ENCODE measurements around the gene DMRT2. TPM values are rescaled to one million over a fixed set of nuclear protein-coding genes. Genes with fewer than 3 reads are reported as not detected.

The DMRT2 gene
- not detected for total RNA-seq

DNA sequence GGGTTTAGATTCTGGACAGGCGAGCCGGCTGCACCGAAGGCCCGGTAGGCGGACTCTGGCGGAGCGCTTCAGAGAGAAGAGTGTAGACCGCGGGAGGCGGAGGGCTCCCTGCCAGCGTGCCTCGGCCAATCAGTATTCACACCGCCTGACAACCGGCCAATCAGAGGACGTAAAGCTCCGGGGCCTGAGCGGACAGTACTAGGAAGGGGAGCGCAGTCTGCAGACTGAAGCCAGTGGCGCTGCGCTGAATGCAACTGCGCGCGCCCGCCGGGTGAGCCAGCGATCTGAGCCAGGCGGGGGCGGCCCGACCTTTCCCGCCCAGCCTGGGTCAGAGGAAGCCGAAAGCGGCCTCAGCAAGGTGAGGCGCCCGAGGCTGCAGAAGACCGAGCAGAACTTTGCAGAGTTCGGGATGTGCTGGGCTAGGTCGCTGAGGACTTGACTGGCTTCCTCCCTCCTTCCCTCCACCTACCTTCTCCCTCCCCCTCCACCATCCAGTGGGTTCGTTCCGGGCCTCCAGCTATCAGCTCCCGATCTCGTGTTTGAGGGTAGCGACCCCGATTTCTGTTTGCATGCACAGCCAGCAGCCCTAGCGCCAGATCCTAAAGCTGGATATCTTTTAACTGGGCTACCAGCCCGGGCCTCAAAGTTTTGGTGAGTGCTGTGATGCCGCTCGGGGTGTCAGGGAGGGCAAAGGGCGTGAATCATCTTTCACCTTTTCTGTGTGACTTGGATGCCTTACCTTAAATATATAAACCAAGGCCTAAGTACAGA lies at the start of gene DMRT2:
TSS of gene DMRT2 (plus strand) at position 233 of the 771 bp plus-strand sequence. CDS start 1,257 bp downstream, outside the sequence.
- ATAC-seq, result peak; percentile 90
- peak; percentile 79 for DNase-seq (ENCODE audit: low spot score)

DNA sequence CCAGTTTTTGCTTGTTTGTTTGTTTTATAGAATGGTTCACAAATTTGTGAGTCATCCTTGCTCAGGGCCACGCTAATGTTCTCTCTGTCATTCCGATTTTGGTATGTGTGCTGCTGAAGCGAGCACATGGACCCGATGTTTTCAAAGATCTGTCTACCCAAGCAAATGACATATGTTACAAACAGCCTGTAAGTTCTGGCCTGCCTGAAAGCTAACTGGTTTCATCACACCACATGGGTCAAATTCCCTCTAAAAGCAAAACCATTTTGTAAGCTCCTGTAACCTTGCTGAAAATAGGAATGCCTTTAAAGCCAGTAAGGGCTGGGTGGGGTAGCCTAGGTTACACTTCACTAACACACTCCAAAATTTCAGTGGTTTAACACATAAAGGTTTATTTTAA lies 48.3 kb upstream of the DMRT2 start:
- DNase-seq (ENCODE audit: low spot score) (no peak), ATAC-seq (peak; percentile 69)

DNA sequence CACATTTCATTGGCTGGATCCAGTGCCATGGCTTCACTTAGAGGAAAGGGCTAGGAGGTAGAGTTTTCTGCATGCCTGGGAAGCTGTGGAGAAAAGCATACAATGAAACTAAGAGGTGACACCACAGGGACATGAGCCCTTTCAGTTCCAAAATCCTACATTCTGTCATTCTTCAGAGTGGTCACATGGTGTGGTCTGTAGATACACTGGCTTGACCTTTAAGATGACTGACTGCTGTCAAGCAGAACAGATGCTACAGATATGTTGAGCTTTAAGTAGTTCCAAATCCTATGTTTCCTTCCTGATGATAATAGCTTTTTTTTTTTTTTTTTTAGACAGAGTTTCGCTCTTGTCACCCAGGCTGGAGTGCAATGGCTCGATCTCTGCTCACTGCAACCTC lies 47.5 kb upstream of the DMRT2 start:
- ATAC-seq (no peak), DNase-seq (ENCODE audit: low spot score) (no peak)

DNA sequence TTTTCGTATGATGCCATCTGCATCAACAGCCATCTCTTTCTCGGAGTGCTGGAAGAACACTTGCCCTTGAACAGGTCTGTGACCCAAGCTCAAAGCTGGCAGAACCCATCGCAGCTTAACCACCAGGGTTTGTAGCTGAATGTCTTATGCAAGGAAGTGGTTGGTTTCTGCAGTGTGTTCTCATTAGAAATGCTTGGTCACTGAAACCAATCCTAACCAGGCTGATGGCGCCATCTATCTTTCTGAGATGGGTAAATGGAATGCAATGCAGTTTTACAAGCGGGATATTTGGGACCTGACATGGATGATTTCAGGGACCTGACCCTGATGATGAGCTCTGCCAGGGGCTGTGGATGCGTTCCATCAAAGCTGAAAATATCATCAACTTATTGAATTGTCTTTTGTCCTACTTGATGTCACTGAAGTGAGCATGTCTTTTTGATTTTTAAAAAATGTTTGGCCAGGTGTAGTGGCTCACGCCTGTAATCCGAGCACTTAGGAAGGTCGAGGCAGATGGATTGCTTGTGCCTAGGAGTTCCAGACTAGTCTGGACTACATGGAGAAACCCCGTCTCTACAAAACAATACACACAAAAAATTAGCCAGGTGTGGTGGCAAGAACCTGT lies 45.0 kb upstream of the DMRT2 start:
- ATAC-seq, result peak; percentile 72
- DNase-seq (ENCODE audit: low spot score), result no peak

DNA sequence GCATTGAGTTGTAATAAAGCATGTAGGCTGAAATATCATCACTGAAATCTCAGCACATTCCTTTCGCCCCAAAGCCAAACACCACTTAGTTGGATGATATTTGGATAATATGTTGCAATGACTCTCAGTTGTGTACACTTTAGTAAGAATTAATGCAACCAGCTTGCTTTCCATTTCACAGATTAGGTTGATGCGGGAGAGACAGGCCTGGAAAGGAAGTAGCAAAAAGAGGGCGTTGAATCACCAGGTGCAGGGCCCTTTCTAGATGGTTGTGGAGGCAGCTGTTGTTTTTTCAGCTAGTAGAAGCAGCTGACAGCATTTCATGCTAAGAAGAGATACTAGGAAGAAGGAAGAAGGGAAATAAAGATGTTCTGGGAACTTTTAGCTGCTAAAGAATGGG lies 42.8 kb upstream of the DMRT2 start:
- ATAC-seq (no peak), DNase-seq (ENCODE audit: low spot score) (no peak)

DNA sequence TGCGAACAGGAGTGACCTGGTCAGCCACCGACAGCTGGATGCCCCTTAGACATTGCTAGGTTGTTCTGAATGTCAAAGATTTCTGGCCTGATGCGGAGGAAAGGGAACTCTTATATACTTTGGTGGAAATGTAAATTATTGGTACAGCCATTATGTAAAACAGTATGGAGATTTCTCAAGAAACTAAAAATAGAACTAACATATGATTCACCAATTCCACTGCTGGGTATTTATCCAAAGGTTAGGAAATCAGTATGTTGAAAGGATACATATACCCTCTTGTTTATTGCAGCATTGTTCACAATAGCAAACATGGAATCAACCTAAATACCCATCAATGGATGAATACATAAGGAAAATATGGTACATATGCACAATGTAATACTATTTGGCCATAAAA lies 41.9 kb upstream of the DMRT2 start:
- no peak for ATAC-seq
- DNase-seq (ENCODE audit: low spot score), result no peak

DNA sequence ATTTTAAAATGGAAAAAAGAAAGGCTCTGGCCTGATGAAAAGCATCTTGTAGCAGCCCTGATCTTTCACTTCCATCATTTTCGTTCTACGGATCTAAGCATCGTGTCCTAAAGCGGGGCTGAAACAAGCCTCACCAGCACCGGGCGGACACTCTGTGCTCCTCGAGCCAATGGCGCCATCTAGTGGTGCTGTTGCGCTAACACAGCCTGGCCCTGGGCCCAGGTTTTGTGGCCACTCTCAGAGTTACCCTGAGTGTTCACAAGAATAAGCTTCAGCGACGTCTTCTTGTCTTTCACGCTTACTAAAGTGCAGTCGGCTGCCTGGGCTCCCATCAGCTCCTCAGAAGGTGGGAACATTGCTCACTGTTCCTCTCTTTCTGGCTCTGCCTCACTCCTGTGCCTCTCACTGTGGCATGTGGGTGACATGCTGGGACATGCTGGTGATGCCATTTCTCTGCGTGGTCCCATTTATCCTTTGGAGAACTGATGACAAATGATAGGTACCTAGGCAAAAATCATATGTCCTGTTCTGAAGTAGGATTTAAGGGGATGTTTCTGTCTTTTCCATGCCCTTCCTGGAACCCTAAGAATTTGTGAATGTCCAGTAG lies 41.0 kb upstream of the DMRT2 start:
- ATAC-seq, result peak; percentile 98

DNA sequence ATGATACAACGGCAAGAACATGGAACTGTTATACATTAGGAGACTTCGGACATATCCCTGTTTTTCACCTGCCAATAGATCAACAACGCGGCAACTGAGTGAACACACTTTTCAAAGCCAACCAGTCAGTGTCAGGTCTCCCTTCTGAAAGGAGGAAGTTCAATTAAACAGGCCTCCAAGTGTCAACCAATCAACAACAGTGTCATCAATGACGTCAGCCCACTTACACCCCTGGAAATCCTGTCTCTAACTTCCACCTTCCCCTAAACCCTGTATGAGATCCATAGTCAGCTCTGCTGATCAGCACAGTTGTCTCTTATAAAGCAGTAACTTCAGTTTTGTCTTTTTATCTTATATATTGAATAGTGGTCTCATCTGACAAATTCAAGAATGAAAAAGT lies 37.1 kb upstream of the DMRT2 start:
- no peak for DNase-seq (ENCODE audit: low spot score)
- no peak for ATAC-seq

More for the DNA sequence above, 41.0 kb upstream of the DMRT2 start:
- peak; percentile 85 for DNase-seq (ENCODE audit: low spot score)

DNA sequence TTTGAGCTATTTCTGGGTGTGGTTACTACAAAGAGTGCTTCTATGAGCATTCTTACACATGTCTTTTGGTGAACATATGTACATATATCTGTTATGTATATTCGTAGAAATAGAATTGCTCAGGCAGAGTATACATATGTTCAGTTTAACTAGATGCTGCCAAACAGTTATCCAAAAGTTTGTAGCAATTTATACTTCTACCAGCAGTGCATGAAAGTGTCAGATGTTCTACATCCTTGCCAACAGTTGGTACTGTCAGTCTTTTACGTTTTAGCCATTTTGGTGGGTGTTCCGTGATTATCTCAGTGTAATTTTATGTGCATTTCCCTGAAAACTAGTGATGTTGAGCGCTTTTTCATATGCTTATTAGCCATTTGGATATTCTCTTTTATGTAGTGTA lies 35.9 kb upstream of the DMRT2 start:
- no peak for ATAC-seq

DNA sequence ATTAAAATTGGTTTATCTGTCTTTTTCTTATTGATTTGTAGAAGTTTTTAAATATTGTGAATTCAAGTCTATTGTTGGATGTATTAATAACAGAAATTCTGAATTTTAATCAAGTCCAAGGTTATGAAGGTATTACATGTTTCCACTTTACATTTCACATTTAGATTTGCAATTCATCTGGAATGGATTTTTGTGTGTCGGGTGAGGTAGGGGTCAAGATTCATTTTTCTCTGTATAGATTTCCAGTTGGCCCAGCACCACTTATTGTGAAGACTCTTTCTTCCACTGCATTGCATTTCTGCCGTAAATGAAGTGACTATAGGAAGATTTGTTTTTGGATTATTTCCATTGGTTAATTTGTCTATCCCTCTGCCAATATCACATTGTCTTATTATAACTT lies 35.5 kb upstream of the DMRT2 start:
- DNase-seq (ENCODE audit: low spot score) (no peak), ATAC-seq (no peak)

More for the DNA sequence above, 35.9 kb upstream of the DMRT2 start:
- no peak for DNase-seq (ENCODE audit: low spot score)

DNA sequence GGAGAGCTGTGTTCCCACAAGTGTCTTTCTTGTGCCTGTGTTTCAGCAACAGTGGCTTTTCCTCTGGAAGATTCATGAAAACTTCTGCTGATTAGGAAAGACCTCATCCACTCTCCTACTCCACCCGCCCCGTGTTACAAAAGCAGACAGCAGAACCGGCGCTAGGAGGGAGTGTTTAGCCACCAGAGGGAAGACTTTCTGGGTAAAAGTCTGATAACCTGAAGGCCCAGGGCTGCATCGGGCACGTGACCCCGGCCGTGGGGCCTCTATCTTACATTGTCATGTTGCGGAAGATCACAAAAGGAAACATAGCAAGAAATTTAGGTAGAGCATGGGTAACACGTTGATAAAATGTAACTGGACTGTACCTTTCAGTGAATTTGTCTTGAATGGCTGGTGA lies 32.0 kb upstream of the DMRT2 start:
- DNase-seq (ENCODE audit: low spot score), result peak; percentile 53
- ATAC-seq, result peak; percentile 98

DNA sequence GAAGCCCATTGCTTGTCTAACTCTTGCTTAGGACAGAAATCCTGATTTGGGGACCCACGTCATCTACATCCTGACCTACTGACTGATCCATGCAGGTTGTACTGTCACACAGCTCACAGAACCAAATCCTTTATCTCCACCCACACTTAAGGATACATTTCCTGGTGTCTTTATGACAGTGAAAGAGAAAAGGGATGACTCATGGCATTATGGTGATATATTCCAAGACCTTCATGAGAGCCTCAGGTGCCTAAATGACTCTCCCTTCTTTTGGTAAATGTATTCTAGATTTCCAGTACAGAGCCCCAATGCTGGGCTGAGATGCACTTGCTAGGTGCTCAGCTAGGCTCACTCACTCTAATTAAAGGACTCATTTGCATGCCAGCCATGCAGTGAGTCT lies 26.0 kb upstream of the DMRT2 start:
- ATAC-seq (no peak), DNase-seq (ENCODE audit: low spot score) (no peak)

DNA sequence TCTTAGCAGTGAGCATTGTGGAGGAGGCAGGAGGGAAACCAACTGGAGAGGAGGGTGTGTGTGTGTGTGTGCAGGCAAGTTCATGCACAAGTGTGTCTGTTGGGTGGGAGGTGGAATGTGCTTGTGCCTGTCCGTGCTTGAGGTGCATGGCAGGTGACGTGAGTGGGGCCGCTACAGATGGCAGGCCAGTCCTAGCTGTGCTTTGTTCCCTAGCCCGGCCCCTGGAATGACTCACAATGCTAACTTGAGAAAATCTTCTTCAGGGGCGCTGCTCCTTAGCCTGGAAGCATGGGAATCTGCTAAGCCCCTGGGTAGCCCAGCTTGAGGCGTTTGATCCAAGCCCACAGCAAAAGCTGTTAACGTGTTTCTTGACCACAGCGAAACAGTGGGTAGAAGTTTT lies 25.0 kb upstream of the DMRT2 start:
- no peak for ATAC-seq
- DNase-seq (ENCODE audit: low spot score), result no peak

DNA sequence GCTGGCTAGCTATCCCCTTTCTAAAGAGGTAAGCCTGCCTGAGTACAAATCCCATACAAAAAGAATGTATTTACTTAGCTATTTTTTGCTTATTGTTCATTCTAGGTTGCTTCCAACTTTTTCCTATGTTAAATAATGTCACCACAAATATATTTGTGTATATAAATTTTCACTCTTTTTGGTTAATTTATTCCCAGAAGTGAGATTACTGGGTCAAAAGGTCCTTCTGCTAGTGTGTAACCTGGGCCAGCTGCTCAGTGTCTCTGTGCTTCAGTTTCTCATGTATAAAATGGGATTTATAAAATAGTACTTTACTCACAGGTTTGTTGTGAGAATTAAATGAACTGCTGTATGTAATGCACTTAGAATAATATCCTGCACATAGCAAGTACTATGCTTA lies 23.9 kb upstream of the DMRT2 start:
- ATAC-seq (no peak), DNase-seq (ENCODE audit: low spot score) (no peak)

DNA sequence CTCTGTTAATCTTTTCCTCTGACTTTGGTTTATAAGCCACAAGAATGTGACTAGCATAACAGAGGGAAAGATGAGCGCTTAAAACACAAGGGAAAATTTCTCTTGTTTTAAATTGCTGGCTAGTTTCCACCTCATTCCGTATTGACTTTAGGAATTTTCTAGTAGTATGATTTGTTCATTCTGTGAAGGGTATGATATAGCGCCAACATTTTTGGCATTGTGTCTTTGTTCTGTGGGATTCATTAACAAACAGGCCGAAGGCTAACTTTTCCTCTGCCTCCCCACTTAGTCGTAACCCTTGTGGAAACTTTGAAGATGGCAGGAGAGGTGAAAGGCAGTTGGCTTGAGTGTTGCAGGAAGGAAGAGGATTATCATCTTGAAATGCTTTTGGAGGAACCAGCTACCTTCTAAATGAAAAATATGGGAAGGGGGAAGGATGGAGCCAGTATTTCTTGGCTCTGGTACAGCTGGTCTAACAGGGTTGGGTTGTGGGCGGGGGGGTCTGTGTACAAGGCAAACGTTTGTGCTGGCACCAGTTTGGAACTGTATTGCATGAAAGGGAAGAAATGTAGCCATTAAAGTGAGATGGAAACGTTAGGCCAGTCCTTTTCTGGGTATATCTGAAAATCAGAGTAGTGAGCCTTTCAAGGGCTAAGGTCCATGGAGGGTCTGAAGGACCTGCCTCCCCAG lies 21.5 kb upstream of the DMRT2 start:
- no peak for DNase-seq (ENCODE audit: low spot score)
- no peak for ATAC-seq

DNA sequence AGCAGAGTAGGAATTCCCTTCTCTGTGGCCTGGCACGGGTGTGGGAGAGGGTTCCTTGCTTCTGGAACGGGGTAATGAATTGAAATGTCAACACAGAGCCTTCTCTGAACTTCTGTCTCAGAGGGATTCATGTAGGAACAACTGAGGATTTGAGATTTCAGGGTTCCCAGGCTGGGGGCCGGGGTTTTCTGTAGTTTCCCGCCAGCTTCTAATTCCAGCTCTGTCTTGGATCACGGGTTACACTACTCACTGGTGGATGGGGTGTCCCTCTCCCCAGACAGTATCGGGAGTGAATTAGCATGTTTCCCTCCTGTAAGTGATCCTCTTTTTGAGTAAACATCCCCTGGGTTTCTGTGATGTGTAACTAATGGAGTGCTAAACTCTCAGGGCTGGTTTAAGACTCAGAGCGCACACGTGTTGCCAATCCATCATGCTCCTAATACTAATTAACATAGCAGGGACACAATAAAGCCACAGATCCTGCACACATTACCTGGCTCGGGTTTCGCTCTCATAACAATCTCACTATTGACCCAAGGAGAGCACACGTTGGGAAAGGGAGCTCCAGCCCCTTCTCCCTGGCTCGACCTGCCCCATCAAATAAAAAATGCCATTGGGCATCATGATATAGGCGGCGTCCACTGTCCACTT lies 18.1 kb upstream of the DMRT2 start:
- ATAC-seq (no peak), DNase-seq (ENCODE audit: low spot score) (no peak)

DNA sequence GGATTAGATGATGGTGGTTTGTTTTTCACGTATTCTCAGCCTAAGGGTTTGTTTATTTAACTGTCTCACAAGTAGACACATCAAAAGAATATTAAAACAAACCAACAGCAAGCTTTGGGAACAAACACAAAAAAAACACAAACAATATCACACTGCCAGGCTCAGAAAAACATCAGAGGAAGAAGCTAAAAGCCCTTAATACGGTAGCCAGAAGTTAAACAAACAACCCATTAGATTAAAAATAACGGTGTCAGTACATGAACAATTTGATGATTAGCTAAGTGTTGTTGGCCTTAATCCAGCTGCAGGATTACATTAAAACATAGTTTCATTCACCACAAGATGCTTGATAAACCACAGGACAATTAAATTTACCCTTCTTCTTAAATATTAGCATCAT lies 15.9 kb upstream of the DMRT2 start:
- ATAC-seq, result no peak

DNA sequence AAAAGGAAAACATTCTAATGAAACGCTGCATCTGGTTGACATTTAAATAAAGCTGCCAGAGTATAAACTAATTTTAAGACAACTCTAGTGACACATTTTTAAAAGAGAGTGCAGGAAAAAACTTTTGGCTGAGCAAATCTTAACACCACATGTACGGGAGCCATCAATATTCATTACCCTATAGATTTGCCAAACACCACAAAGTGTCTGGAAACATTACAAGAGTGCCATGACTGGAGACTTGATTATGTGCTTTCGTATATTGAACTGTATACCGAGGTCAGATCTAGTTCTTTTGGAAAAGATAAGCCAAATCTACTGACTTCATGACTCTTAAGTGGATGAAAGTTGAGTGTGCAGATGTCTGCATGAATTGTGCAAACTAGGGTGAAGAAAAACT lies 10.6 kb upstream of the DMRT2 start:
- ATAC-seq (no peak), DNase-seq (ENCODE audit: low spot score) (no peak)

More for the DNA sequence above, 15.9 kb upstream of the DMRT2 start:
- DNase-seq (ENCODE audit: low spot score), result no peak

DNA sequence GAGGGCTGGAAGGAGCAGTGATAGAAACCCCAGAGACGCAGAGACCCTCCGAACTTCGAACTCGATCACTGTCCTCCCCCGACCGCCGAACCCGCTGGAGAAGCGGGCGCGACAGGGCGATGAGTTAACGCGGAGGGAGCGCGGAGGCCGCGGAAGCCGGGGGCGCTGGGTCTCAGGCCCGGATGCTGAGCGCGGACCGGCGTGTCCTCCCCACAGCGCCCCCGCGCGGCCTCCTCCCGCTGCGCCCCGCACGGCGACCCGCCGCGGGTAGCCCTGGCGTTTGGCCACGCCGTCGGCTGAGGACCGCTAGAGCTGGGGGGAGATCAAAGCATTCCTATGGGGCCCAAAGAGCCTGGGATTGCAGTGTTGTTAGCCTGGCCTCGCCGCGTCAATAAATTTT lies 7.7 kb upstream of the DMRT2 start:
- DNase-seq (ENCODE audit: low spot score), result no peak

DNA sequence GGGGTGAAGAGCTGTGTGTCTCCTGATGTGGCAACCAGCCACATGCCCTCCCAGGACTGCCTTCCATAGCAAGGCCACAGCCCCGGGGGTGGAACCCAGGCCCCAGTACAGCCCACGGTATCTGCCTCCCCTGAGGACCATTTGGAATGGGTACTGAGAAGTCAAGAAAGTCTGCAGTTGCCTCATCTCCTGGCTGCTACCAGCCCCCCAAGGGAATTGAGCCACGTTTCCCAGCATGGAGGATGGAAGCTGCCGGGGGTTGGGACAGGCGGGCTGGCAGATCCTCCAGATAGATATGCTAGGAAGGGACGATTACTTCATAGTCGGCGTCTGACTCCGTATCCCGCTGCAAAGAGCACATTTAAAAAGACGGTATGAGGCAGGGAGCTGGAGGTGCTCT lies 5.5 kb upstream of the DMRT2 start:
- ATAC-seq (no peak), DNase-seq (ENCODE audit: low spot score) (no peak)

More for the DNA sequence above, 7.7 kb upstream of the DMRT2 start:
- ATAC-seq, result no peak

Measured in left lobe of liver (tissue), 2 donors.